RPMI8226 (cell line): ENCODE data around the gene PIGN.
"Not testable (repeated sequence)": the region's sequence is repeated elsewhere in the genome, so short reads cannot be mapped to it uniquely, and the experiment has no call there.

Experiments
- DNase-seq: peaks from one replicate; pipeline ENCODE4 v3.0.0-alpha.2; 2015

The PIGN gene

DNA sequence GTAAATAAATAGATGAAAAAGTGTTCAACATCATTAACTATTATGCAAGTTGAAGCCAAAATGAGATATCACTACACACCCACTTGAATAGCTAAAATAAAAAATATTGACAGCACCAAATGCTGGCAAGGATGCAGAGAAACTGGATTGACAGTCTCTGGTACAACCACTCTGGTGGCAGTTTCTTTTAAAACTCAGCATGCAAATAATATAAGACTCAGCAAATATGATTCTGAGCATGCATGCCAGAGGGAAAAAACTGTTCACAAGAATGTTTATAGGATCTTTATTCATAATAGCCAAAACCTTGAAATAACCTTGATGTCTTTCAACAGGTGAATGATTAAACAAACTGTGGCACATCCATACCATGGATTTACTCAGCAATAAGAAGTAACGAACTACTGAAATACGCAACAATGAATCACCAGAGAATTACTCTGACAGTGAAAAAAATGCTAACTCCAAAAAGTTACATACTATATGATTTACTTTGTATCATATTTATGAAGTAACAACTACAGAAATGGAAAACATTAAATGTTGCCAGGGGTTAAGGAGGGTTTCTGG is 131.8 kb downstream of the PIGN start:
- DNase-seq, result no peak

DNA sequence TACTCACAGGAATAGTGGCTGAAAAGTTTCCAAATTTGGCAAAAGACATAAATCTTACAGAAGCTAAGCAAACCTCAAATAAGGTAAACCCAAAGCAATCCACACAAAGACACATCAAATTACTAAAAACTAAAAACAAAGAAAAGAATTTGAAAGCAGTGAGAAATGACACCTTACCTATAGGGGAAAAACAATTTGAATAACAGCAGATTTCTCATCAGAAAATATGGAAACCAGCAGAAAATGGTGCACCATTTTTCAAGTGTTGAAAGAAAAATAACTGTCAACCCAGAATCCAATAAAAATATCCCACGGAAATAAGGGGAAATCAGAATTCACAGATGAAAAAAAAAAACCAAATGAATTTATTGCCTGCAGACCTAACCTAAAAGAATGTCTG is 138.6 kb downstream of the PIGN start:
- no peak for DNase-seq

DNA sequence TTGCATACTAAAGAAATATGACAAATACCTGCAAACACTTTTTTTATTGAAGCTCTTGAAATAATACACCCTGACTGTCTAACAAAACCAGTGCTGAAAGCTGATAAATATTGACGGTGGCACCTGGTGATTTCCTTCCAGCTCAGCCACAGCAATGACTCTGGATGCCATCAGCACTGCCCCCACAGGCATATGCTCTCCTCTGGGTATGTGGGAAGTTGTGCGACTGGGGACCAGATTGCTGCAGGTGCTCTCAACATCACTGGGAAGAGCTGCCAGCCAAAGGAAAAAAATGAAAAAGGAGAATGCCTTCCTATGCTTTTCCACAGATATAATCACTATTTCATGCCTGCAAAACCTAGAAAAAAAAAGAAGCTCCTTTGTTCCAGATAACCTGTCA is 141.5 kb downstream of the PIGN start:
- DNase-seq, result no peak

DNA sequence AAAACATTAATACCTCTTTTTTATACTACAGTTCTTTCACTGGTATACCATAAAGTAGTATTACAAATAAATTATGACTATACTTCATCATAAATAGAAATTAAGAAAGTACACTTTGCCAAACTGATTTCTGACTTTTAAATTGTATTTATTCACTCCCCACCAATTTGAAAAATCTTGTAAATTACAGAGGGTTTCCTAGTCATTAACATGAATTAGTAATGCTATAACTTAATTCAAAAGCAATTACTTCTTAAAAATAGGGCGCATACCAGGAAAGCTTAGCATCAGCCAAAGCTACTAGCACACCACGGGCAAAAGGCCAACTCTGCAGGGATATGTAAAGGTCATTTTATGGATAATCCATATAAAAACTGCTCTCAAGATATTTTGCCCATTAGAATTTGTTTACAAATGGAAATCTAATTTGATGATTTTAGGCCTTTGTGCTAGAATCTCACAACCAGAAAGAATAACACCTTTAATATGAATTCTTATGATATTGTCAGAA is 142.3 kb downstream of the PIGN start:
- no peak for DNase-seq

DNA sequence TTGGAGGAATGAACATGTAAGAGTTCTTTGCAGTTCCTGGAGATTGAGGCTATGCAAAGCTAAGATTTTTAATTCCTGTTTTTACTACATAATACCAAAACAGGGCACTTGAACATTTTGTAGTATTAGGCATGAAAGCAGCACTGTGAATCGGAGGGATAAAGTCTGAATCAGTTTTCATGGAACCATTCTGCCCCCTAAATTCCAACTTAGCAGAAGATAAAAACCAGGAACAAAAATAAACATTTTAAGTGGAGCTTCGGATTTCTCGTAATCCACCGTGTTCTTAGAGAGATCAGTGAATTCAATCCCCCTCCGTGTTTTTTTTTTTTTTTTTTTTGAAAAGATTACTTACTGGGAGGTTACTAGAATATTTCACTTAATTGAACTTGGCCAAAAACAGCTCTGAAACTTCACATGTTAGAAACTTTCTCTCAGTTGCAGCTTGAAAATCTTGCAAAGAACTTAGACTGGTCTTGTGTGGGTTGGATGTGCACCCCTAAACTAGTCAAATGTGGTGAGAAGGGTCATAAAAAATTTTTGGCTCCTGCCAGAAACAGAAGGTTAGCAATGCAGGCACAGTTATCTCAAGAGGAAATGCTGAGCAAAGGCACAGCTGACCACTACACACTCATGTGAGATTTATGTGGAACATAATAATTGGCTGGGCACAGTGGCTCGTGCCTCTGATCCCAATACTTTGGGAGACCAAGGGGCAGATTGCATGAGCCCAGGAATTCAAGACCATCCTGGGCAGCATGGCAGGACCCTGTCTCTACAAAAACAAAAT is 148.7 kb downstream of the PIGN start:
- no peak for DNase-seq

DNA sequence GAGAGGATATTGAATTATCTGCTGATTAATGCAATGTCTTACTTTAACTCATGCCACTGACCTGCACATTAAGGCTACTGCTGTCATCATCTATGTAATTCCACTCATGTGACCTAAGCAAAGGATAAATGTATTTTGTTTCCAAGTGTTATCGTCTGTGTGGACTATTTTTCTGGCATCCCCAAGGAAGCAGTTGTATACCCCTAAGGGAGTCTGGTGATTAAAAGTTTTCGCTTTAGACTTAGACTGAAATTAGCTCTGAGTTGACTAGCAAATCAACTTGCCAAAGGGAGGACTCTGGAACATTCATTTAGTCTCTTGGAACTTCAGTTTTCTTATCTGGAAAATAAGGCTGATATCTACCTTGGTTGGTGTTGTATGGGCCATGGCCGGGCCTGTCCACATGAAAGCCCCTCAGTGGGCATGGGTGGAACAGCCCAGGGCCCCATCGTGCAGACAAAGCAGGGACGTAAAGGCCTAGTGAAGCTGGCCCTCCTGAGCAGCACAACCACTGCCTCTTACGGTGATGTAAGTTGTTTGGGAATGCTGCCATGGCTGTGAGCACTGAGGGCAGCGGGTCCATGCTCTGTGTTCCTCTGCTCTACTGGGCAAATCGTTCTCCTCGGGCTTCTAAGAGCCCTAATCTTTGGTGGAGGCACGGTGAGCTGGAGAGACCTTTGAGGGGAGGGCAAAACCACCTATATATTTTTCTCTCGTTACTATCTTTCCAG is 149.7 kb downstream of the PIGN start:
- no peak for DNase-seq

DNA sequence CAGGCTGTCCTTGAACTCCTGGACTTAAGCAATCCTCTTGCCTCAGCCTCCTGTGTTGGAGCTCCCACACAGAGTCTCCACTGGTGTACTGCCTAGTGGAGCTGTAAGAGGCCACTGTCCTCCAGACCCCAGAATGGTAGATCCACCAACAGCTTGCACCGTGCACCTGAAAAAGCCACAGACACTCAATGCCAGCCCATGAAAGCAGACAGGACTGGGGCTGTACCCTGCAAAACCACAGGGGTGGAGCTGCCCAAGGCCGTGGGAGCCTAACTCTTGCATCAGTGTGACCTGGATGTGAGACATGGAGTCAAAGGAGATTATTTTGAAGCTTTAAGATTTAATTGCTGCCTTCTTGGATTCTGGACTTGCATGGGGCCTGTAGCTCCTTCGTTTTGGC is 152.6 kb downstream of the PIGN start:
- not testable (repeated sequence) for DNase-seq

DNA sequence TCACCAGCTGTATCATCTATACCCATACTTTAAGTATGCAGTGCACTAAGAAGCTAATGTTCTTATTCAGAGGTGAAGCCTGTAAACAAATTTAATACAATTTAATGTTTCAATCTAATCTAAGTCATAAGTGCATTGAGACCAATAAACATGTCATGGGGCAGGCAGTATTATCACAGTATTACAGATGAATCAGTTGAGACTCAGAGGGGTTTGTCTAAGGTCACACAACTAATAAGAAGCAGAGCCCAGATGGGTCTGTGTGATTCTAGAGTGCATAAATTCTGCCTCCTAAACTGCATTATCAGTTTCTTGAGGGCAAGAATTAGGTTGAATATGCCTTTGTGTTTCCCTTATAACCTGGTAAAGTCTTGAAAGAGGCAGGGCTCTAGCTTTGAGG is 153.1 kb downstream of the PIGN start:
- DNase-seq, result no peak

DNA sequence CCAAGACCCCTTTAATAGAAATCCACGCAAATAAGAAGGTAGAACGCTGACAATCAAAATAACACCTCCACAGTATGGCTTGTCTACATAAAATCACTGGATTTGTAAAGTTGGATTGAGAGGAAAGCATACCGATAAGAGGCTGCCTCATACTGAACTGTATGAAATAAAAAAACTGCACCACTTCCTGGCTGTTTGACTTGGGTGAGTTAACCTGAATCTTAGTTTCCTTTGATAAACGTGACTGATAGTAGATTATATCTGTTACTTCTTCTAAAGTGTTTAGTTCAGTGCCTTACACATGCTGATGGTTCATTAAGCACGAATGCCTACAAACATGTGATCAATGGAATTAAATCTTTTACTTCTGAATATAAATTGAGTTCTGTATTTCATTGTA is 153.6 kb downstream of the PIGN start:
- DNase-seq, result no peak

DNA sequence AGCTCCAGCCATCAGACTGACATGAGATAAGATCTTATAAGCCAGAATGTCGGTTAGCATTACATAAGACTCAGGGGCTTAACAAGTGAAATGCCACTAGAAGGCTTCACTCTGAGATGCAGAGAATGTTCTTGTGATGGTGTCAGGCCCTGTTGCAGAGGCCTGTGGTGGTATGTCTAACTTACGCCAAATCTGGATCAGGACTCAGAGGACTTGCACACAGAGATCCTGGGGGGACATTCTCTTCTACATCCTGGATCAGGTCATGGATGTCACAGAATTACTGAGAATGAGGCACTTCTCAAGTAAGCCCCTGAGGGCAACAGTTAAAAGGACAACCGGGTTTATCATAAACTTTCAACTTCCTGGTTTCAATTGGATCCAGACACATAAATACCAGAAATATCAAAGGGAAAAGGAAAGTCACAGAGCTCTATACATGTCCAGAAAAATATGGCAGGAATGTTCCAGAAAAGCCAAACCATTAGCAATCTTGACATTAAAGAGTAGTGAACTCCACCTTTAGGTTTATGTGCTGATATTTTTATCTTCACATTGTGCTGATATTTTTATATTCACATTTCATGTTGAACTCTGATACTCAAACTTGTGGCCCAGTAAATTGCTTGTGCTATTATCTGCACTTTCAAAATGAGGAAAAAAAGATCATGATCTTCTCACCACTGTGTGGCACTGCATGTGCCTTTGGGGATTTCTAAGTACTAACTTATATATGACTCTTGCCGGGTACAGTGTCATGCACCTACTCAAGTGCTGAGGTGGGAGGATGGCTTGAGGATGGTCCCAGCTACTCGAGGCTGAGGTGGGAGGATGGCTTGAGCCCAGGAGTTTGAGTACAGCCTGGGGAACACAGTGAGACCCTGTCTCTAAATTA is 156.5 kb downstream of the PIGN start:
- no peak for DNase-seq

DNA sequence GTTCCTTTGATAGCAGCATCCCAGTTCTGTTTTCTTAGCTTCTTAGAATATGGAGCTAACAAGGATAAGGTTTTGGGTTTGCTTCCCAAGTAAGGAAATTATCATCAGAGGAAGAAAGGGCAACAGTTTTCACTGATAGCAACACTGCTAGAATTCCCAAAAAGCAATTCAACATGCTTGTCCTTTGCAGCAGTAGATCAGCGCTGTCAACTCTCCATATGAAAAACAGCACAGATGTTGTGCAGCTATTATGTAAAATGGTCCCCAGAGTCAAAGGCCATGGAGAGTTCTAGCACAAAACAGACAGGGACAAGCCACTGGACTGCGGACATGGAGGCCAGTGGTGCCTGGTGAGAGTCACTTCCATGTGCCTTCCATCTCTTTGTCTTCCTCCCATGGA is 158.1 kb downstream of the PIGN start:
- no peak for DNase-seq

DNA sequence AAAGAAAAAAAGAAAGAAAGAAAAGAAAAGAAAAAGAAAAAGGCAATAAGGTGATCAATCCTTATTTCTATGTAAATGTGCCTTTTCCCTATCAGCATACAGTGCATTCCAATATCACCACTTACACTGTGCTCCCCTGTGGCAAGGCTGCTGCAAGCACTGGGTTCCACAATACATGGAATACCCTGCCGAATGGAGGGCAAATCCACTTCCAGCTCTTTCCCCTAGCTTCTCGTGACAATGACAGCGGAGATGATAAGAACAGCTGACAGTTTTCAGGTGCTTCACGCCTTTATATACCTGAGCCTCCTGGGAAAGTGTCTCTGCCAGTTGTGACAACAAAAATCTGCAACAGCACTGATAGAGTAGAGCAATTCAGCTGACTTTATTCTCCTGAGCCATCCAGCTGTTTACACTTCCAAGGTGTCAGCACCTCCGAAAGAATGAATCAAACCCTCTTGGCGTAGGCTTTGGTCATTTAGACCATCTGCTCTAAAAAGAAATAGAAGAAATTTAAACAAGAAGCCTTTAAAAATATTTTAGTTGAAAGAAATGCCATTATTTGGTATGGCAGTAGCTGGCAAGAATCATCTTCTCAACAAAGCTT is 158.8 kb downstream of the PIGN start:
- no peak for DNase-seq

DNA sequence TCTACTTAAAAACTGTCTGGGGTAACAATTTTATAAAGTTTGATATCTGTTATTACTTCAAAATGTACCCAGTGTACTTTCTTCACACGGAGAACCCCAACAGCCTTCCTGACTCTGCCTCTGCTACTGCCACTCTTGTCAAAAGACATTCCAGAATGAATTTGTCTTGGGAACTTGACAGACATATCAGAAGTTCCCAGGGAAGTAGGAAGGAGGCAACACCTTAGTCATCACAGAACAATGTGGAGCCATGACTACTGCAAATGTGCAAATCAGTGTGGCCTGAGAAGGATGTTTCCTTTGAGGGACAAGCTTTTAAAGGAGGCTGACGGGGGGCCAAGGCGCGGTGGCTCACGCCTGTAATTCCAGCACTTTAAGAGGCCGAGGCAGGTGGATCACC is 160.3 kb downstream of the PIGN start:
- DNase-seq, result no peak

DNA sequence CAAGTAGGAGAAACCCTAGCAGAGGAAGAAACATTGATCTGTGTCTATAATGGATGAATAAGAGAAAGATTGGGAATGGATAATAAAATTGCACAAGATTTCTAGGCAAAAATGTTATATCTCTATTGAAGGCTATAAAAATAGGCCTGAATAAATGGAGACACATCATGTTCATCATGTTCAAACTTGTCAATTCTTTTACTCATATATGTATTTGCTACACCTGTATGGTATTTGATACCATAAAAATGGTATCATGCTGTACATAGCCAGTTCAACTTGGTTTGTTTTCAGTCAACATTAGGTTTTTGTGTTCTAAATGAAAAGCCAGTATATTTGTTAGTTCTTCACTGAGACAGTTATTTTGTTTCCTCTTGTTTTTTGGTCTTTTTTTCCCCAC is 161.9 kb downstream of the PIGN start:
- no peak for DNase-seq

DNA sequence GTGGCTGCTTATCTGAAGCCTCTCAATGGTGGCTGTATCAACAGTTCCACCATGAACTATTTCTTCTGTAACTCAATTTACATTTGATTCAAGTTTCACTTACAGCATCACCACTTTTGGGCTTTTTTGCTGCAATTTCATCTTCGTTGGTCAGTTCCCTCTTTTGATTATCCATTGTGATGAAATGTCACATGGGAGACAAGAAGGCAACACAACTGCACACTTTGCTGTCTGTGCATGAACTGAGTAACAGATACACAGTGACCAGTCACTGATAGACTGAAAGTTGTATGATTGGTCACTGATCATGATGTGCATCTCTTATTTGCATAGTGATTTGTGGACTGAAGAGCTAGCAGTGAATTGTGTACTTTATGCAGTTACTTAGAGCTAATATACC is 163.3 kb downstream of the PIGN start:
- no peak for DNase-seq

DNA sequence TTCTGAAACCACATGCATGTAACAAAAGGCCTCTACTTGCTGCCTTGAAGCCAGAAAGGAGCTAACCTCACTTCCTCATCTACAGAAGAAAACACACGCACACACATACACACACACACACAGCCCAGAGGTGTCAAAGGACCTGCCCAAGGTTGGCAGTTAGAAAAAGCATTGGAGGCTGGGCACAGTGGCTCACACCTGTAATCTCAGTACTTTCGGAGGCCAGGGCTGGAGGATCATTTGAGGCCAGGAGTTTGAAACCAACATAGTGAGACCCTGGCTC is 168.2 kb downstream of the PIGN start:
- no peak for DNase-seq

DNA sequence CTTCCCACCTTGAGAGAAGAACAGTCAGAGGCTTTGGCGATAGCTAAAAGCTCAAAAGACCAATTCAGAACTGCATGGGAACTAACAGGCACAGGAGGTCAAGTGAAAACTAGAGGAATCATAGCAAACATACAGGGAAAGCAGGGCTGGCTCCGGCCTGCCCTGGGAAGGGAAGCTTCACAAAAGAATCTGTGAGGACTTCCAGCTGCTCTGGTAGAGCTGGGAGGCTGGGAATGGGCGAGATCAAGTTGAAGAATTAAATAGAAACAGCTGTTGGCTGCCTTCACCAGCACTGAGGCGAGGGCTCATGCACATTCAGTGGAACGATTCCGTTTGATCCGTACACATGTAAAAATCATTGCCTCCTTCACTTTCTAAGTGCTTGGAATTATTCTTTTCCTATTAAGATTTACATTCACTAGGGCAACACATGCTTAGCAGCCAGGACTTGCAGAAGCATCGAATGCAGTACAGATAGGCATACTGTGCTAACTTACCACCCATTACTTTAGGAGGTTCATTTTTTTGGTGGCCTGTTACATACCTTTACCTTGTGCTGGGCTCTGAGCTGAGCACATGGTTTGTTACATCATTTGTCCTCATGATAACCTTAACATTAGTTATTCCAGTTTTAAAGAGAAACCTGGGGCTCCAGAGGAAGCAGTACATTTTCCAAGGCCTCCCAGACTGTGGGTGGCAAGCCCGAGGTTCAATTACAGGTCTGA is 168.7 kb downstream of the PIGN start:
- no peak for DNase-seq

DNA sequence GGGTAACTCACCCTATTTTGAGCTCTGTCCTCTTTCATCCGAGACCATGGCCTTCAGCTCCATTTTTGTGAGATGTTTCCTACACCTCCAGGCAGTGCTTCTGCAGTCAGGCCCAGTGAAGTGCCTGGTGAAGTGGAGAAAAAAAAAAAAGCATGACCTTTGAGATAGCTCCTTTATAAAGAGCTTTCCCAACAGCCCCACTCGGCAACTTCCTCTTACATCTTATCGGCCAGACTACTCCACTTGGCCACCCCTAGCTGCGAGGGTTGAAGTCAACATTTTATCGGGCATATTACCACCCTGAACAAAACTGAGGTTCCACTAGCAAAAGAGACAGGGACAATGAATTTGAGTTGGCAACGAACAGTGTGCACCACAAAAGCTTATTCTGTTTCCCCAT is 169.2 kb downstream of the PIGN start:
- no peak for DNase-seq

DNA sequence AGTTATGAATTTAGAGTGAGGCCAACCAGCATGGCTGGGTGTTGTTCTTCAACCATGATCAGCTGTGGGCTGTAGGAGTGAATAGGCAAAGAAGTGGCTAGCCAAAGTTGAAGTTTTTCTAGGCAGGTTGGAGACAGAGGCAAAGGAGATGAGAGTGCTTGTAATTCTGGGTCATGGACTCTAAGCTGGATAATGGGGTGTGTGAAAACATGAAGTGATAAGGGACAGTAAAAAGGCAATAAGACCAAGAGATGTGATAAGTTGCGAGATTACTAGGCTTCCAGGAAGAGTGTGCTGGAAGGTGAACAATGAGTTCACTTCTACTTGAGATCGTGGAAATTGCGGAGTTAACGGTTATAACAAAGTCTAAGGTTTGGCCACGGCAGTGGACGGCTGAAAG is 175.4 kb downstream of the PIGN start:
- no peak for DNase-seq

DNA sequence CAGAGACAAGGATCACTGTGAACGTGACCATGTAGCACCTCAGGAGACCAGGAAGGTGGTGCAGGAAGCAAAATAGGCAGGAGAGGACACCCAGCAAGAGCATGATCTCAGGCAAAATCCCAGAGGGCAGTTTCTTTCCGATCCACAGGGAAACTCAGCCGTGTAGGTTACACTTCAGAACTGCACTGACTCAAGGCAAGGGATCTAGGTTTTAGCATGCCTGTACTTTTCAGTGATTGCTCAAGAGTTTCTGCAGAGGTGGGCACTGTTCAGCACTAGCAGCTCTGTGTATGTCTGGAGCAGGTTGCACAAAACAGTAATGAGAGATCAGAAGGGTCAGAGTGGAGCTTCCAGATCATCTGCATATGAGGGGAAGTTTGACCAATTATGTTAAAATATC is 177.3 kb downstream of the PIGN start:
- DNase-seq, result no peak

DNA sequence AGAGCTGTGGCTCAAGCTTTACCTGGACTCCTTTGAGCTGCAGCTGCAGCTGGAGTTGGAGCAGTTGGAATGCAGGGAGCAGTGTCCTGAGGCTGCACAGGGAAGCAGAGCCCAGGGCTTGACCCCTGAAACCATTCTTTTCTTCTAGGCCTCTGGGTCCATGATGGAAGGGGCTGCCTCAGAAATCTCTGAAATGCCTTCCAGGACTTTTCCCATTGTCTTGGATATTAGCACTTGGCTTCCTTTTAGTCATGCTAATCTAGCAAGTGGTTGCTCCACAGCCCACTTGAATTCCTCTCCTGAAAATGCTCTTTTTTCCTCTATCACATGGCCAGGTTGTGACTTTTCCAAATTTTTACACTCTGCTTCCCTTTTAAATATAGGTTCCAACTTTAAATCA is 185.5 kb downstream of the PIGN start:
- no peak for DNase-seq

DNA sequence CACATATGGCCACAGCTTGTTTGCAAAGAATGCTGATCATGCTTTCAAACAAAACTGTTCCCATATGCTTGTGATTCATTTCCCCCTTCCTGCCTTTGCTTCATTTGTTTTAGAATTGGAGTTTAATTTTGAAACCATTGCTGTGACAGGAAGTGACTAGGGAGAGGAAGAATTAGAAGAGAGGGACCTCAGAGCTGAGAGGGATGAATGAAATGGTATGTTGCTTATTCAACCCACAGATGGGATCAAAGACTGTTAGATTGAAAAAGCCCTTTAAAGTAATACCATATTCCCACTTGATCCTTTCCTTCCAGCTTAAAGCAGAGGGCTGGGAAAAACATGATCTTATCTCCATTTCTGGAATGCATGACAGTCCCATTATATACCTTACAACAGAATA is 187.9 kb downstream of the PIGN start:
- no peak for DNase-seq
